AG08396 (cell line): ENCODE results near the gene RUFY1.
"Not testable (repeated sequence)": the region's sequence is repeated elsewhere in the genome, so short reads cannot be mapped to it uniquely, and the experiment has no call there.

Experiments
- DNase-seq: peaks from one replicate; pipeline ENCODE4 v3.0.0; 2012; ENCODE audit warnings: low spot score, mixed read lengths

RUFY1 gene

GRCh38 chr5:179542170-179542569 is 8.2 kb upstream of the RUFY1 start:
- no peak for DNase-seq

GRCh38 chr5:179543275-179543674 is 7.1 kb upstream of the RUFY1 start:
- DNase-seq = not testable (repeated sequence)

- DNase-seq = no peak
Observed at GRCh38 chr5:179553006-179553405, 2.7 kb downstream of the RUFY1 start.

GRCh38 chr5:179553875-179554274 is 3.5 kb downstream of the RUFY1 start:
- peak; percentile 60 for DNase-seq

- no peak for DNase-seq
Observed at GRCh38 chr5:179554981-179555380, 4.6 kb downstream of the RUFY1 start.

GRCh38 chr5:179558261-179558799 is 8.0 kb downstream of the RUFY1 start:
- not testable (repeated sequence) for DNase-seq

GRCh38 chr5:179558932-179559283 is 8.6 kb downstream of the RUFY1 start:
- DNase-seq = peak; percentile 47

- peak; percentile 98 for DNase-seq
Observed at GRCh38 chr5:179559284-179560252, 9.2 kb downstream of the RUFY1 start.

- DNase-seq = no peak
Observed at GRCh38 chr5:179564526-179564925, 14.2 kb downstream of the RUFY1 start.

GRCh38 chr5:179568721-179569120 is 18.4 kb downstream of the RUFY1 start:
- DNase-seq = no peak

GRCh38 chr5:179572386-179572785 is 22.0 kb downstream of the RUFY1 start:
- no peak for DNase-seq

GRCh38 chr5:179577286-179577960 is 27.1 kb downstream of the RUFY1 start:
- DNase-seq = no peak

- no peak for DNase-seq
Observed at GRCh38 chr5:179585941-179586401, 35.6 kb downstream of the RUFY1 start.

- no peak for DNase-seq
Observed at GRCh38 chr5:179588166-179588565, 37.8 kb downstream of the RUFY1 start.

GRCh38 chr5:179595916-179596315 is 45.6 kb downstream of the RUFY1 start:
- DNase-seq = peak; percentile 62

- no peak for DNase-seq
Observed at GRCh38 chr5:179596421-179596820, 46.1 kb downstream of the RUFY1 start.

- DNase-seq = no peak
Observed at GRCh38 chr5:179599100-179599499, 48.7 kb downstream of the RUFY1 start.

- DNase-seq = no peak
Observed at GRCh38 chr5:179599566-179599965, 49.2 kb downstream of the RUFY1 start.

GRCh38 chr5:179599973-179600372 is 49.6 kb downstream of the RUFY1 start:
- no peak for DNase-seq

- no peak for DNase-seq
Observed at GRCh38 chr5:179601871-179602625, 51.7 kb downstream of the RUFY1 start.

GRCh38 chr5:179603308-179603707 is 53.0 kb downstream of the RUFY1 start:
- DNase-seq = no peak
